ENCODE results near the gene ZNF750. TPM values are rescaled to one million over a fixed set of nuclear protein-coding genes. Genes with fewer than 3 reads are reported as not detected.

ZNF750 gene
- total RNA-seq, 1 donor from 2014 or later, result 0.34 TPM

GRCh38 chr17:82800885-82801284 is 38.9 kb downstream of the ZNF750 start:
- TF ChIP-seq CTCF (IDR thresholded peaks at IDR 0.05; ENCODE audit: insufficient read depth, low read depth, low read length) (no peak), EZH2 (IDR thresholded peaks at IDR 0.05; ENCODE audit: insufficient read depth, low read length) (no peak)
- Histone ChIP-seq H3K9ac (ENCODE audit: low read length) (no peak overlapping the region), H3K36me3 (ENCODE audit: insufficient read depth, low read length) (no peaks in the 10 kb centered on the region), H3K27me3 (ENCODE audit: insufficient read depth, low read length) (no peaks in the 10 kb centered on the region), H3K27ac (ENCODE audit: low read depth, low read length) (no peak overlapping the region), H2AFZ (ENCODE audit: low read depth, low read length) (no peak overlapping the region), H4K20me1 (ENCODE audit: insufficient read depth, low read length) (peaks cover 22% of the 10 kb centered on the region), H3K4me3 (ENCODE audit: insufficient read depth, low read depth, low read length) (no peak overlapping the region), H3K4me2 (ENCODE audit: low read length) (no peak overlapping the region), H3K79me2 (ENCODE audit: insufficient read depth, low read length) (peaks cover 7% of the 10 kb centered on the region), H3K9me3 (ENCODE audit: insufficient read depth, low read depth, low read length) (no peaks in the 10 kb centered on the region), H3K4me1 (ENCODE audit: insufficient read depth, low read length) (no peaks in the 10 kb centered on the region)
- FAIRE-seq, result no peak
- no peak overlapping the region for H3K27ac Mint-ChIP-seq (ENCODE audit: unreplicated experiment)
- peaks cover 5% of the 10 kb centered on the region for H3K4me1 Mint-ChIP-seq (ENCODE audit: low read depth, unreplicated experiment)
- H3K36me3 Mint-ChIP-seq (ENCODE audit: low read depth, unreplicated experiment), result peaks cover 15% of the 10 kb centered on the region
- no peak overlapping the region for H3K4me3 Mint-ChIP-seq (ENCODE audit: unreplicated experiment)
- H3K27me3 Mint-ChIP-seq (ENCODE audit: low read depth, unreplicated experiment), result no peaks in the 10 kb centered on the region
- H3K9me3 Mint-ChIP-seq (ENCODE audit: unreplicated experiment), result peaks cover 4% of the 10 kb centered on the region
- no peak for DNase-seq (ENCODE audit: low read depth)

GRCh38 chr17:82799591-82799990 is 40.2 kb downstream of the ZNF750 start:
- Mint-ChIP-seq H3K4me1 (ENCODE audit: low read depth, unreplicated experiment) (peaks cover 5% of the 10 kb centered on the region), H3K36me3 (ENCODE audit: low read depth, unreplicated experiment) (peaks cover 16% of the 10 kb centered on the region), H3K27me3 (ENCODE audit: low read depth, unreplicated experiment) (no peaks in the 10 kb centered on the region), H3K27ac (ENCODE audit: unreplicated experiment) (no peak overlapping the region), H3K4me3 (ENCODE audit: unreplicated experiment) (no peak overlapping the region), H3K9me3 (ENCODE audit: unreplicated experiment) (peaks cover 4% of the 10 kb centered on the region)
- no peak overlapping the region for H3K4me2 ChIP-seq (ENCODE audit: low read length)
- H3K36me3 ChIP-seq (ENCODE audit: insufficient read depth, low read length), result no peaks in the 10 kb centered on the region
- H4K20me1 ChIP-seq (ENCODE audit: insufficient read depth, low read length), result peaks cover 31% of the 10 kb centered on the region
- no peak overlapping the region for H3K4me3 ChIP-seq (ENCODE audit: insufficient read depth, low read depth, low read length)
- H3K79me2 ChIP-seq (ENCODE audit: insufficient read depth, low read length), result peaks cover 11% of the 10 kb centered on the region
- no peaks in the 10 kb centered on the region for H3K4me1 ChIP-seq (ENCODE audit: insufficient read depth, low read length)
- no peak overlapping the region for H3K27ac ChIP-seq (ENCODE audit: low read depth, low read length)
- FAIRE-seq (no peak), DNase-seq (ENCODE audit: low read depth) (no peak)
- no peaks in the 10 kb centered on the region for H3K9me3 ChIP-seq (ENCODE audit: insufficient read depth, low read depth, low read length)
- no peaks in the 10 kb centered on the region for H3K27me3 ChIP-seq (ENCODE audit: insufficient read depth, low read length)
- TF ChIP-seq EZH2 (IDR thresholded peaks at IDR 0.05; ENCODE audit: insufficient read depth, low read length) (no peak), CTCF (IDR thresholded peaks at IDR 0.05; ENCODE audit: insufficient read depth, low read depth, low read length) (no peak)
- no peak overlapping the region for H3K9ac ChIP-seq (ENCODE audit: low read length)
- no peak overlapping the region for H2AFZ ChIP-seq (ENCODE audit: low read depth, low read length)

GRCh38 chr17:82798752-82799151 is 41.1 kb downstream of the ZNF750 start:
- FAIRE-seq (no peak), DNase-seq (ENCODE audit: low read depth) (no peak)
- H3K36me3 ChIP-seq (ENCODE audit: insufficient read depth, low read length), result no peaks in the 10 kb centered on the region
- H3K27me3 Mint-ChIP-seq (ENCODE audit: low read depth, unreplicated experiment), result no peaks in the 10 kb centered on the region
- peaks cover 17% of the 10 kb centered on the region for H3K79me2 ChIP-seq (ENCODE audit: insufficient read depth, low read length)
- no peak overlapping the region for H3K4me2 ChIP-seq (ENCODE audit: low read length)
- no peak overlapping the region for H3K27ac ChIP-seq (ENCODE audit: low read depth, low read length)
- H3K9ac ChIP-seq (ENCODE audit: low read length), result no peak overlapping the region
- TF ChIP-seq EZH2 (IDR thresholded peaks at IDR 0.05; ENCODE audit: insufficient read depth, low read length) (no peak), CTCF (IDR thresholded peaks at IDR 0.05; ENCODE audit: insufficient read depth, low read depth, low read length) (no peak)
- H3K36me3 Mint-ChIP-seq (ENCODE audit: low read depth, unreplicated experiment), result peaks cover 16% of the 10 kb centered on the region
- H3K9me3 Mint-ChIP-seq (ENCODE audit: unreplicated experiment), result peaks cover 4% of the 10 kb centered on the region
- H3K27me3 ChIP-seq (ENCODE audit: insufficient read depth, low read length), result no peaks in the 10 kb centered on the region
- H3K9me3 ChIP-seq (ENCODE audit: insufficient read depth, low read depth, low read length), result no peaks in the 10 kb centered on the region
- no peak overlapping the region for H2AFZ ChIP-seq (ENCODE audit: low read depth, low read length)
- H4K20me1 ChIP-seq (ENCODE audit: insufficient read depth, low read length), result peaks cover 36% of the 10 kb centered on the region
- no peak overlapping the region for H3K27ac Mint-ChIP-seq (ENCODE audit: unreplicated experiment)
- peaks cover 5% of the 10 kb centered on the region for H3K4me1 Mint-ChIP-seq (ENCODE audit: low read depth, unreplicated experiment)
- H3K4me1 ChIP-seq (ENCODE audit: insufficient read depth, low read length), result no peaks in the 10 kb centered on the region
- no peak overlapping the region for H3K4me3 Mint-ChIP-seq (ENCODE audit: unreplicated experiment)
- no peak overlapping the region for H3K4me3 ChIP-seq (ENCODE audit: insufficient read depth, low read depth, low read length)
